Kidney epithelial cell (primary cell): ENCODE results near the gene GVQW3. TPM values are rescaled to one million over a fixed set of nuclear protein-coding genes. Genes with fewer than 3 reads are reported as not detected.

Source experiments
- DNase-seq: peaks from one replicate; pipeline ENCODE4 v3.0.0-alpha.2; 2010; ENCODE audit warnings: low read depth
- H3K27me3 ChIP-seq: 2 replicates; pipeline ENCODE4 v1.6.0; 2011; ENCODE audit warnings: low read length; ENCODE audit not compliant: control insufficient read depth, insufficient read depth
- H3K36me3 ChIP-seq: 2 replicates; pipeline ENCODE4 v1.5.1; 2011; ENCODE audit warnings: low read length; ENCODE audit not compliant: control insufficient read depth, insufficient read depth
- H3K4me3 ChIP-seq: 2 replicates; pipeline ENCODE4 v1.5.1; 2011; ENCODE audit warnings: low read depth, mild to moderate bottlenecking, control low read depth, low read length
- CTCF ChIP-seq: IDR thresholded peaks from 2 replicates; pipeline ENCODE4 v1.5.1; 2011; ENCODE audit warnings: mild to moderate bottlenecking, moderate library complexity, low read length, control low read depth, inconsistent platforms; ENCODE audit not compliant: insufficient read depth, poor library complexity, severe bottlenecking
- total RNA-seq: library from RNA; depleted of rRNA; stranded (reverse); fragments of >200 nt; gene quantifications from 2 replicates; pipeline ENCODE4 v1.2.3, GENCODE V29; 2015

The GVQW3 gene
- total RNA-seq, 1 donor from 2014 or later: 1.1 TPM

- Histone ChIP-seq H3K4me3 (no peak overlapping the region), H3K36me3 (no peaks in the 10 kb centered on the region), H3K27me3 (peaks cover 2% of the 10 kb centered on the region)
- no peak for TF ChIP-seq CTCF
- DNase-seq: no peak
These were observed 41.9 kb upstream of the GVQW3 start for GRCh38 chr11:76339221-76339620.

DNA sequence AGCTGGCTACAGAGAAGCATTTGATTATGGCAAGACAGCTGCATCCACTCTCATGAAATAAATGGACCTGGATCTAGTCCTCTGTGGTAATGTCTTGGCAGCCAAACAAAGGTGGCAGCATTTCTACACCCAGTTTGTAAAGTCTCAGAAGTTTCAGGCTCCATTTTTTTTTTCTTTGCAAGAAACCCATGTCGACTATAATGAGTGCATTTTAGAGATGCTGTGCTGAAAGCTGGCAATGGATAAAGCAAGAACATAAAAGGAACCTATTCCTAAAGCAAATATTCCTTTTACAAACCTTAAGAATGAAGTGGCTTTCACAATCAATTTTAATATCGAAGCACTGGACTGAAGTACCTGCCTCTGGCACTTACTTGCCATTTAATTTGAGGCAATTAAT, 33.7 kb upstream of the GVQW3 start:
- no peak for DNase-seq
- TF ChIP-seq CTCF: no peak
- no peak overlapping the region for H3K4me3 ChIP-seq
- H3K36me3 ChIP-seq: no peaks in the 10 kb centered on the region
- no peaks in the 10 kb centered on the region for H3K27me3 ChIP-seq

DNA sequence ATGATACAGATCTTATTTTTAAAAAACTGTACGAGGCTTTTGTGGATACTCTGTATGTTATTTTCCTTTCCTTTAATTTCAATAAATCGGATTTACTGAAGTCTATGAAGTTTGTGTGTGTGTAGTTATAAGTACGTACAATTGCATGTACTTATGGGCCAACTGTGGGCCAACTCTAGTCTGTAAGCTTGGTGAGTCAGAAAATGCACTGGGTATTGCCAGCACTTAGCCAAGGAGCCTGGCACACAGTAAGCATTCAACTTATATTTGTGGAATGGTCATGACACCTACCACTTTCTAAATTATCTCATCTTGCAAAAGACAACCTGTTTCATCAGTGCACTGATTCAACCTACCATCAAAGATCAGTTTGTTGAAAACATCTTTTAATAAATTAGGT, 32.8 kb upstream of the GVQW3 start:
- Histone ChIP-seq H3K4me3 (no peak overlapping the region), H3K27me3 (no peaks in the 10 kb centered on the region), H3K36me3 (no peaks in the 10 kb centered on the region)
- no peak for TF ChIP-seq CTCF
- DNase-seq: no peak

- DNase-seq: no peak
- H3K36me3 ChIP-seq: no peaks in the 10 kb centered on the region
- no peak for TF ChIP-seq CTCF
- H3K4me3 ChIP-seq: no peak overlapping the region
- no peaks in the 10 kb centered on the region for H3K27me3 ChIP-seq
These were observed 26.0 kb upstream of the GVQW3 start for GRCh38 chr11:76355172-76355571.

GRCh38 chr11:76361374-76361773, 19.7 kb upstream of the GVQW3 start:
- H3K36me3 ChIP-seq: no peaks in the 10 kb centered on the region
- no peak overlapping the region for H3K4me3 ChIP-seq
- no peaks in the 10 kb centered on the region for H3K27me3 ChIP-seq
- no peak for DNase-seq
- TF ChIP-seq CTCF: no peak

GRCh38 chr11:76361776-76362175, 19.3 kb upstream of the GVQW3 start:
- TF ChIP-seq CTCF: no peak
- DNase-seq: no peak
- Histone ChIP-seq H3K36me3 (no peaks in the 10 kb centered on the region), H3K27me3 (no peaks in the 10 kb centered on the region), H3K4me3 (no peak overlapping the region)
